Central memory CD8-positive, alpha-beta T cell (primary cell): Measurements from ENCODE around the gene USE1.

ENCODE experiments used
- ATAC-seq: fragments of 150-1000 bp; cut with Tn5 transposase; replicated peaks from 2 replicates; pipeline ENCODE4 v1.10.0; 2022; ENCODE audit warnings: mild to moderate bottlenecking, moderate FRiP score, moderate number of reproducible peaks; ENCODE audit not compliant: poor library complexity, severe bottlenecking; ENCODE audit errors: extremely low read depth
- DNase-seq, 2 donors: peaks; one replicate each; pipeline ENCODE4 v3.0.0; 2021; ENCODE audit warnings: low spot score in 2 of 2
- H3K27ac Mint-ChIP-seq: one replicate; pipeline ENCODE4 v1.8.0; 2022; ENCODE audit warnings: low read depth, mild to moderate bottlenecking, moderate library complexity, mixed read lengths
- H3K27me3 Mint-ChIP-seq: one replicate; pipeline ENCODE4 v1.8.0; 2022; ENCODE audit warnings: mixed read lengths
- H3K36me3 Mint-ChIP-seq: one replicate; pipeline ENCODE4 v1.8.0; 2022; ENCODE audit warnings: mild to moderate bottlenecking, moderate library complexity, mixed read lengths; ENCODE audit not compliant: insufficient read depth
- H3K4me1 Mint-ChIP-seq: one replicate; pipeline ENCODE4 v1.8.0; 2022; ENCODE audit warnings: mixed read lengths
- H3K4me3 Mint-ChIP-seq: one replicate; pipeline ENCODE4 v1.8.0; 2022; ENCODE audit warnings: mild to moderate bottlenecking, moderate library complexity, mixed read lengths
- H3K9me3 Mint-ChIP-seq: one replicate; pipeline ENCODE4 v1.8.0; 2022; ENCODE audit warnings: mixed read lengths

Gene USE1

GRCh38 chr19:17215127-17215971, at the start of gene USE1:
Gene USE1, plus strand, starts transcription at chr19:17215357. Its CDS starts 49 bp downstream, at chr19:17215406.
- Mint-ChIP-seq H3K36me3 (peaks cover 37% of the 10 kb centered on the region), H3K4me1 (peaks cover 12% of the 10 kb centered on the region), H3K9me3 (no peaks in the 10 kb centered on the region), H3K27ac (peak within 1 kb of the TSS; percentile 95), H3K4me3 (peak within 1 kb of the TSS; percentile 85), H3K27me3 (no peaks in the 10 kb centered on the region)
- DNase-seq (peak; percentile 75 to 77), ATAC-seq (peak; percentile 99)

GRCh38 chr19:17165715-17166114, 49.4 kb upstream of the USE1 start:
- no peak for ATAC-seq
- H3K27ac Mint-ChIP-seq = no peak overlapping the region
- H3K36me3 Mint-ChIP-seq = peaks cover 72% of the 10 kb centered on the region
- H3K27me3 Mint-ChIP-seq = no peaks in the 10 kb centered on the region
- H3K4me3 Mint-ChIP-seq = no peak overlapping the region
- H3K9me3 Mint-ChIP-seq = no peaks in the 10 kb centered on the region
- DNase-seq = no peak
- peaks cover 6% of the 10 kb centered on the region for H3K4me1 Mint-ChIP-seq

GRCh38 chr19:17170538-17171297, 44.4 kb upstream of the USE1 start:
- Mint-ChIP-seq H3K36me3 (peaks cover 76% of the 10 kb centered on the region), H3K27ac (peak overlapping the region; percentile 3), H3K4me3 (no peak overlapping the region), H3K9me3 (no peaks in the 10 kb centered on the region), H3K4me1 (no peaks in the 10 kb centered on the region), H3K27me3 (no peaks in the 10 kb centered on the region)
- DNase-seq = no peak
- ATAC-seq = no peak

GRCh38 chr19:17171874-17172273, 43.3 kb upstream of the USE1 start:
- Mint-ChIP-seq H3K27me3 (no peaks in the 10 kb centered on the region), H3K4me3 (no peak overlapping the region), H3K4me1 (no peaks in the 10 kb centered on the region), H3K27ac (no peak overlapping the region), H3K36me3 (peaks cover 83% of the 10 kb centered on the region), H3K9me3 (no peaks in the 10 kb centered on the region)
- no peak for ATAC-seq
- DNase-seq = no peak

- H3K36me3 Mint-ChIP-seq = peaks cover 85% of the 10 kb centered on the region
- no peak overlapping the region for H3K4me3 Mint-ChIP-seq
- H3K4me1 Mint-ChIP-seq = no peaks in the 10 kb centered on the region
- ATAC-seq = no peak
- no peak for DNase-seq
- no peaks in the 10 kb centered on the region for H3K27me3 Mint-ChIP-seq
- no peaks in the 10 kb centered on the region for H3K9me3 Mint-ChIP-seq
- no peak overlapping the region for H3K27ac Mint-ChIP-seq
These were observed 42.4 kb upstream of the USE1 start for GRCh38 chr19:17172624-17173345.

GRCh38 chr19:17178291-17178690, 36.9 kb upstream of the USE1 start:
- H3K36me3 Mint-ChIP-seq = peaks cover 65% of the 10 kb centered on the region
- H3K4me3 Mint-ChIP-seq = no peak overlapping the region
- no peak for ATAC-seq
- H3K4me1 Mint-ChIP-seq = peaks cover 3% of the 10 kb centered on the region
- DNase-seq = no peak
- no peaks in the 10 kb centered on the region for H3K27me3 Mint-ChIP-seq
- H3K9me3 Mint-ChIP-seq = no peaks in the 10 kb centered on the region
- no peak overlapping the region for H3K27ac Mint-ChIP-seq

- ATAC-seq (no peak), DNase-seq (no peak)
- peaks cover 54% of the 10 kb centered on the region for H3K36me3 Mint-ChIP-seq
- H3K9me3 Mint-ChIP-seq = no peaks in the 10 kb centered on the region
- H3K27me3 Mint-ChIP-seq = no peaks in the 10 kb centered on the region
- no peak overlapping the region for H3K4me3 Mint-ChIP-seq
- peaks cover 20% of the 10 kb centered on the region for H3K4me1 Mint-ChIP-seq
- peak overlapping the region; percentile 75 for H3K27ac Mint-ChIP-seq
These were observed 34.0 kb upstream of the USE1 start for GRCh38 chr19:17180997-17181702.

- no peaks in the 10 kb centered on the region for H3K9me3 Mint-ChIP-seq
- H3K27ac Mint-ChIP-seq = peak overlapping the region; percentile 96
- ATAC-seq = peak; percentile 27
- DNase-seq = no peak
- peak overlapping the region; percentile 91 for H3K4me3 Mint-ChIP-seq
- H3K36me3 Mint-ChIP-seq = peaks cover 43% of the 10 kb centered on the region
- peaks cover 20% of the 10 kb centered on the region for H3K4me1 Mint-ChIP-seq
- no peaks in the 10 kb centered on the region for H3K27me3 Mint-ChIP-seq
These were observed 31.8 kb upstream of the USE1 start for GRCh38 chr19:17183271-17183761.

- H3K27me3 Mint-ChIP-seq = no peaks in the 10 kb centered on the region
- peaks cover 20% of the 10 kb centered on the region for H3K4me1 Mint-ChIP-seq
- no peaks in the 10 kb centered on the region for H3K9me3 Mint-ChIP-seq
- peak overlapping the region; percentile 96 for H3K27ac Mint-ChIP-seq
- peaks cover 40% of the 10 kb centered on the region for H3K36me3 Mint-ChIP-seq
- DNase-seq (no peak), ATAC-seq (peak; percentile 48)
- peak overlapping the region; percentile 91 for H3K4me3 Mint-ChIP-seq
These were observed 31.3 kb upstream of the USE1 start for GRCh38 chr19:17183858-17184321.

GRCh38 chr19:17184371-17184841, 30.8 kb upstream of the USE1 start:
- Mint-ChIP-seq H3K4me1 (peaks cover 20% of the 10 kb centered on the region), H3K4me3 (peak overlapping the region; percentile 91), H3K27ac (peak overlapping the region; percentile 96), H3K36me3 (peaks cover 44% of the 10 kb centered on the region), H3K27me3 (no peaks in the 10 kb centered on the region), H3K9me3 (no peaks in the 10 kb centered on the region)
- peak; percentile 45 to 59 for DNase-seq
- peak; percentile 97 for ATAC-seq

- no peak for DNase-seq
- peaks cover 48% of the 10 kb centered on the region for H3K36me3 Mint-ChIP-seq
- no peaks in the 10 kb centered on the region for H3K9me3 Mint-ChIP-seq
- peak overlapping the region; percentile 96 for H3K27ac Mint-ChIP-seq
- peak overlapping the region; percentile 36 for H3K4me3 Mint-ChIP-seq
- peaks cover 20% of the 10 kb centered on the region for H3K4me1 Mint-ChIP-seq
- ATAC-seq = no peak
- no peaks in the 10 kb centered on the region for H3K27me3 Mint-ChIP-seq
These were observed 29.6 kb upstream of the USE1 start for GRCh38 chr19:17185590-17185989.
